SK-N-SH treated with all-trans-retinoic acid at 6 μM for 48 hours (cell line): Measurements from ENCODE around the gene MYO5B.

ENCODE experiments used
- ARNTL ChIP-seq: fragments of 450-650 bp; formaldehyde crosslinking; IDR thresholded peaks from 2 replicates; pipeline ENCODE4 v1.5.0; 2020; ENCODE audit warnings: low read depth, mild to moderate bottlenecking, moderate library complexity, borderline replicate concordance
- BACH2 ChIP-seq: fragments of 250-450 bp; sonication (Bioruptor Pico); IDR thresholded peaks from 2 replicates; pipeline ENCODE4 v1.9.0; 2021; ENCODE audit warnings: mild to moderate bottlenecking, borderline replicate concordance
- CSDC2 ChIP-seq: fragments of 250-450 bp; sonication (Bioruptor Pico); IDR thresholded peaks from 2 replicates; pipeline ENCODE4 v1.5.0; 2020; ENCODE audit warnings: mild to moderate bottlenecking, moderate library complexity
- ESRRG ChIP-seq: fragments of 250-450 bp; sonication (Bioruptor Pico); IDR thresholded peaks from 2 replicates; pipeline ENCODE4 v1.6.1; 2021; ENCODE audit warnings: mild to moderate bottlenecking
- PPARA ChIP-seq: fragments of 250-450 bp; sonication (Bioruptor Pico); IDR thresholded peaks from 2 replicates; pipeline ENCODE4 v1.5.0; 2020; ENCODE audit warnings: mild to moderate bottlenecking, borderline replicate concordance
- ZC3H10 ChIP-seq: fragments of 250-450 bp; sonication (Bioruptor Pico); IDR thresholded peaks from 2 replicates; pipeline ENCODE4 v1.5.1; 2021; ENCODE audit warnings: mild to moderate bottlenecking, moderate library complexity
- ZNF70 ChIP-seq: fragments of 450-650 bp; formaldehyde crosslinking; IDR thresholded peaks from 2 replicates; pipeline ENCODE4 v1.5.0; 2020; ENCODE audit warnings: mild to moderate bottlenecking, moderate library complexity
- TF ChIP-seq, protein P1 (sequence below): fragments of 250-450 bp; sonication (Bioruptor Pico); IDR thresholded peaks from 2 replicates; pipeline ENCODE4 v1.8.0; 2020; ENCODE audit warnings: mild to moderate bottlenecking, moderate library complexity, borderline replicate concordance
- TF ChIP-seq, protein P2 (sequence below): fragments of 250-450 bp; sonication (Bioruptor Pico); IDR thresholded peaks from 2 replicates; pipeline ENCODE4 v1.8.0; 2021; ENCODE audit warnings: low read depth, mild to moderate bottlenecking, moderate library complexity, borderline replicate concordance
- TF ChIP-seq, protein P3 (sequence below): fragments of 250-450 bp; sonication (Bioruptor Pico); IDR thresholded peaks from 2 replicates; pipeline ENCODE4 v1.5.1; 2021; ENCODE audit warnings: mild to moderate bottlenecking, moderate library complexity

GRCh38 chr18:49993299-49993698, 201.6 kb downstream of the MYO5B start:
- no peak for TF ChIP-seq ESRRG (CRISPR knock-in tag)
- TF ChIP-seq, protein P1, sequence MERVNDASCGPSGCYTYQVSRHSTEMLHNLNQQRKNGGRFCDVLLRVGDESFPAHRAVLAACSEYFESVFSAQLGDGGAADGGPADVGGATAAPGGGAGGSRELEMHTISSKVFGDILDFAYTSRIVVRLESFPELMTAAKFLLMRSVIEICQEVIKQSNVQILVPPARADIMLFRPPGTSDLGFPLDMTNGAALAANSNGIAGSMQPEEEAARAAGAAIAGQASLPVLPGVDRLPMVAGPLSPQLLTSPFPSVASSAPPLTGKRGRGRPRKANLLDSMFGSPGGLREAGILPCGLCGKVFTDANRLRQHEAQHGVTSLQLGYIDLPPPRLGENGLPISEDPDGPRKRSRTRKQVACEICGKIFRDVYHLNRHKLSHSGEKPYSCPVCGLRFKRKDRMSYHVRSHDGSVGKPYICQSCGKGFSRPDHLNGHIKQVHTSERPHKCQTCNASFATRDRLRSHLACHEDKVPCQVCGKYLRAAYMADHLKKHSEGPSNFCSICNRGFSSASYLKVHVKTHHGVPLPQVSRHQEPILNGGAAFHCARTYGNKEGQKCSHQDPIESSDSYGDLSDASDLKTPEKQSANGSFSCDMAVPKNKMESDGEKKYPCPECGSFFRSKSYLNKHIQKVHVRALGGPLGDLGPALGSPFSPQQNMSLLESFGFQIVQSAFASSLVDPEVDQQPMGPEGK (CRISPR knock-in tag) = no peak
- TF ChIP-seq, protein P2, sequence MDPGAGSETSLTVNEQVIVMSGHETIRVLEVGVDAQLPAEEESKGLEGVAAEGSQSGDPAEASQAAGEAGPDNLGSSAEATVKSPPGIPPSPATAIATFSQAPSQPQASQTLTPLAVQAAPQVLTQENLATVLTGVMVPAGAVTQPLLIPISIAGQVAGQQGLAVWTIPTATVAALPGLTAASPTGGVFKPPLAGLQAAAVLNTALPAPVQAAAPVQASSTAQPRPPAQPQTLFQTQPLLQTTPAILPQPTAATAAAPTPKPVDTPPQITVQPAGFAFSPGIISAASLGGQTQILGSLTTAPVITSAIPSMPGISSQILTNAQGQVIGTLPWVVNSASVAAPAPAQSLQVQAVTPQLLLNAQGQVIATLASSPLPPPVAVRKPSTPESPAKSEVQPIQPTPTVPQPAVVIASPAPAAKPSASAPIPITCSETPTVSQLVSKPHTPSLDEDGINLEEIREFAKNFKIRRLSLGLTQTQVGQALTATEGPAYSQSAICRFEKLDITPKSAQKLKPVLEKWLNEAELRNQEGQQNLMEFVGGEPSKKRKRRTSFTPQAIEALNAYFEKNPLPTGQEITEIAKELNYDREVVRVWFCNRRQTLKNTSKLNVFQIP = no peak
- TF ChIP-seq CSDC2 (CRISPR knock-in tag) = no peak
- no peak for TF ChIP-seq ZC3H10 (CRISPR knock-in tag)
- no peak for TF ChIP-seq ZNF70 (CRISPR knock-in tag)
- no peak for TF ChIP-seq PPARA
- TF ChIP-seq ARNTL = no peak
- TF ChIP-seq BACH2 = no peak
- TF ChIP-seq, protein P3, sequence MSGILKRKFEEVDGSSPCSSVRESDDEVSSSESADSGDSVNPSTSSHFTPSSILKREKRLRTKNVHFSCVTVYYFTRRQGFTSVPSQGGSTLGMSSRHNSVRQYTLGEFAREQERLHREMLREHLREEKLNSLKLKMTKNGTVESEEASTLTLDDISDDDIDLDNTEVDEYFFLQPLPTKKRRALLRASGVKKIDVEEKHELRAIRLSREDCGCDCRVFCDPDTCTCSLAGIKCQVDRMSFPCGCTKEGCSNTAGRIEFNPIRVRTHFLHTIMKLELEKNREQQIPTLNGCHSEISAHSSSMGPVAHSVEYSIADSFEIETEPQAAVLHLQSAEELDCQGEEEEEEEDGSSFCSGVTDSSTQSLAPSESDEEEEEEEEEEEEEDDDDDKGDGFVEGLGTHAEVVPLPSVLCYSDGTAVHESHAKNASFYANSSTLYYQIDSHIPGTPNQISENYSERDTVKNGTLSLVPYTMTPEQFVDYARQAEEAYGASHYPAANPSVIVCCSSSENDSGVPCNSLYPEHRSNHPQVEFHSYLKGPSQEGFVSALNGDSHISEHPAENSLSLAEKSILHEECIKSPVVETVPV (CRISPR knock-in tag) = no peak
